Keratinocyte (primary cell): Measurements from ENCODE around the gene C18orf54. TPM values are rescaled to one million over a fixed set of nuclear protein-coding genes. Genes with fewer than 3 reads are reported as not detected.

ENCODE experiments used
- DNase-seq: peaks from one replicate; pipeline ENCODE4 v3.0.0-alpha.2; 2011; ENCODE audit warnings: low read depth, missing footprints, low spot score
- FAIRE-seq: peaks from 2 replicates; lab custom pipeline; 2011; peaks lifted over from hg19 to GRCh38; lab: Jason Lieb, UNC
- H2AFZ ChIP-seq: 2 replicates; pipeline ENCODE4 v1.6.0; 2012; ENCODE audit warnings: low read length, control low read depth, inconsistent platforms; ENCODE audit not compliant: control insufficient read depth
- H3K27ac ChIP-seq: 2 replicates; pipeline ENCODE4 v1.5.1; 2011; ENCODE audit warnings: low read length; ENCODE audit not compliant: control insufficient read depth, insufficient read depth
- H3K27me3 ChIP-seq: 3 replicates; pipeline ENCODE4 v1.6.0; 2011; ENCODE audit warnings: low read length; ENCODE audit not compliant: control insufficient read depth, insufficient read depth; ENCODE audit errors: extremely low read depth
- H3K36me3 ChIP-seq, 2 experiments: 2 replicates in 1 of 2; 3 replicates in 1 of 2; pipeline ENCODE4 v1.5.1; 2011; ENCODE audit warnings: low read length in 2 of 2, mild to moderate bottlenecking in 1 of 2; ENCODE audit not compliant: control insufficient read depth in 2 of 2, insufficient read depth in 2 of 2; ENCODE audit errors: extremely low read depth in 1 of 2
- H3K4me1 ChIP-seq: 3 replicates; pipeline ENCODE4 v1.5.1; 2011; ENCODE audit warnings: low read length; ENCODE audit not compliant: control insufficient read depth, insufficient read depth; ENCODE audit errors: extremely low read depth
- H3K4me2 ChIP-seq: 3 replicates; pipeline ENCODE4 v1.6.0; 2011; ENCODE audit warnings: low read depth, low read length; ENCODE audit not compliant: control insufficient read depth, insufficient read depth; ENCODE audit errors: extremely low read depth
- H3K4me3 ChIP-seq, 3 experiments: fragments of 200-600 bp in 1 of 3; sonication (generic) in 1 of 3; 2 replicates in 2 of 3; 3 replicates in 1 of 3; pipeline ENCODE4 v1.5.1; 2011 to 2016; ENCODE audit warnings: low read length in 3 of 3, mild to moderate bottlenecking in 3 of 3, control low read depth in 2 of 3, inconsistent platforms in 1 of 3, low read depth in 1 of 3, mixed read lengths in 1 of 3, mixed run types in 1 of 3, moderate library complexity in 1 of 3; ENCODE audit not compliant: control insufficient read depth in 2 of 3, insufficient read depth in 2 of 3; ENCODE audit errors: extremely low read depth in 1 of 3
- H3K79me2 ChIP-seq: 2 replicates; pipeline ENCODE4 v1.6.0; 2012; ENCODE audit warnings: low read length; ENCODE audit not compliant: control insufficient read depth, insufficient read depth
- H3K9ac ChIP-seq: 3 replicates; pipeline ENCODE4 v1.6.0; 2011; ENCODE audit warnings: low read length; ENCODE audit not compliant: control insufficient read depth, insufficient read depth; ENCODE audit errors: extremely low read depth
- H3K9me1 ChIP-seq: 3 replicates; pipeline ENCODE4 v1.6.0; 2011; ENCODE audit warnings: low read length; ENCODE audit not compliant: control insufficient read depth, insufficient read depth; ENCODE audit errors: extremely low read depth
- H3K9me3 ChIP-seq: 2 replicates; pipeline ENCODE4 v1.5.1; 2012; ENCODE audit warnings: low read depth, low read length; ENCODE audit not compliant: control insufficient read depth
- H4K20me1 ChIP-seq: 3 replicates; pipeline ENCODE4 v1.6.0; 2011; ENCODE audit warnings: low read length; ENCODE audit not compliant: control insufficient read depth, insufficient read depth; ENCODE audit errors: extremely low read depth
- CTCF ChIP-seq, 3 experiments: IDR thresholded peaks in 1 of 3; conservative IDR thresholded peaks in 1 of 3; optimal IDR thresholded peaks in 1 of 3; 2 replicates in 2 of 3; 3 replicates in 1 of 3; pipeline versions ENCODE3 to v1.5.1; 2011; ENCODE audit warnings: low read length in 3 of 3, mild to moderate bottlenecking in 3 of 3, moderate library complexity in 2 of 3, control low read depth in 1 of 3, inconsistent platforms in 1 of 3; ENCODE audit not compliant: insufficient read depth in 2 of 3; ENCODE audit errors: extremely low read depth in 1 of 3
- EZH2 ChIP-seq: IDR thresholded peaks from one replicate; pipeline ENCODE4 v1.6.1; 2012; ENCODE audit warnings: inconsistent platforms, mild to moderate bottlenecking, low read length, moderate library complexity
- dilution Hi-C: fragments of 300-500 bp; cut with MboI; formaldehyde crosslinking; loops from one replicate; pipeline ENCODE4 v1.7.0; 2020; ENCODE audit warnings: low sequenced_read_pairs; ENCODE audit not compliant: extremely low pct_ligation_motif_present
- polyA plus RNA-seq, 5 experiments: library from polyadenylated mRNA; depleted of rRNA in 3 of 5; stranded (reverse) in 3 of 5; stranded (forward) in 1 of 5; unstranded in 1 of 5; fragments of >200 nt; gene quantifications; 1 replicate in 1 of 5; 2 replicates in 3 of 5; 3 replicates in 1 of 5; pipeline versions ENCODE4 v1.2.1 to v1.2.3, GENCODE V29; 2011 to 2012; ENCODE audit warnings: missing spikeins in 2 of 5, low read depth in 1 of 5, low replicate concordance in 1 of 5

C18orf54 gene
- polyA plus RNA-seq, 1 donor (not counting 4 experiments of a cell fraction or from before 2014, with no cell fraction given) = 5.1 TPM

- peak; percentile 33 for DNase-seq
- Histone ChIP-seq H3K27ac (no peak overlapping the region), H3K36me3 (no peaks in the 10 kb centered on the region), H3K9me3 (no peaks in the 10 kb centered on the region), H3K9ac (no peak overlapping the region), H3K4me3 (no peak overlapping the region), H3K27me3 (no peaks in the 10 kb centered on the region), H3K4me1 (peaks cover 18% of the 10 kb centered on the region), H3K79me2 (no peaks in the 10 kb centered on the region), H2AFZ (no peak overlapping the region), H3K9me1 (no peaks in the 10 kb centered on the region), H4K20me1 (no peaks in the 10 kb centered on the region), H3K4me2 (no peak overlapping the region)
- TF ChIP-seq CTCF (optimal IDR thresholded peaks at IDR 0.05 in 1 of 3, IDR thresholded peaks at IDR 0.05 in 1 of 3, conservative IDR thresholded peaks at IDR 0.05 in 1 of 3; ENCODE audit: extremely low read depth in 1 of 3, insufficient read depth in 2 of 3, low read length in 3 of 3) (peak; percentile 35 to 69 (median 58)), EZH2 (no peak)
- peak; percentile 85 for FAIRE-seq
- dilution Hi-C loops = no loop called here
Measured at GRCh38 chr18:54392543-54393023, 34.9 kb downstream of the C18orf54 start.

- Histone ChIP-seq H3K4me3 (no peak overlapping the region), H3K27me3 (no peaks in the 10 kb centered on the region), H4K20me1 (no peaks in the 10 kb centered on the region), H3K9me1 (no peaks in the 10 kb centered on the region), H3K9me3 (no peaks in the 10 kb centered on the region), H2AFZ (no peak overlapping the region), H3K4me2 (no peak overlapping the region), H3K4me1 (peaks cover 6% of the 10 kb centered on the region), H3K27ac (no peak overlapping the region), H3K36me3 (no peaks in the 10 kb centered on the region), H3K79me2 (no peaks in the 10 kb centered on the region), H3K9ac (no peak overlapping the region)
- DNase-seq = no peak
- TF ChIP-seq EZH2 = no peak
- no peak for FAIRE-seq
- dilution Hi-C loops = no loop called here
Measured at GRCh38 chr18:54393648-54394294, 36.1 kb downstream of the C18orf54 start.
